Lower leg skin (tissue), 3 donors: ENCODE data around the gene COL4A1.

Experiments
- POLR2A ChIP-seq, 2 donors: fragments of 450-650 bp; IDR thresholded peaks; one replicate each; pipeline ENCODE4 v1.6.1; 2016 to 2017; ENCODE audit warnings: antibody characterized with exemption in 2 of 2, mild to moderate bottlenecking in 1 of 2, moderate library complexity in 1 of 2
- TF ChIP-seq, protein P1 (sequence below), 3 donors: fragments of 450-650 bp; IDR thresholded peaks; one replicate each; pipeline ENCODE4 v1.5.1; 2016; ENCODE audit warnings: antibody characterized with exemption in 3 of 3, mild to moderate bottlenecking in 3 of 3, moderate library complexity in 2 of 3

DNA sequence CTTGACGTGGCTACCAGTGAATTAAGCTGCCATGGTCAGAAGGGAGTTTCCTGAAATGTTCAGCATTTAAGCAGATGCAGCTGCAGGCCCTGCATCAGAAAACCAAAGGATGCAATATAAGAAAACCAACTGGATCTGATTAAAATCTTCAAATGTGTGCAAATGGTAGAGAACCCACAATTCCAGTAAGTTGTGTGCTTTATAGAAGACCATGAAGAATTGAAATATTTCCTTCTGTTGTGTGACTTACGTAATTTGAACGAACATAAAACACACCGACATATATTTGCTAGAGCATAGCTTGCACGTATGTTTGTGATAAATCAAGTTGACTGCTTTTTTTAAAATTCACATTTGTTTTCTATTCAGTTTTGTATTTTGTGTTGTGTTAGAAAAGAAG is 191.4 kb downstream of the COL4A1 start:
- no peak for TF ChIP-seq POLR2A (IDR thresholded peaks at IDR 0.05)
- TF ChIP-seq, protein P1, sequence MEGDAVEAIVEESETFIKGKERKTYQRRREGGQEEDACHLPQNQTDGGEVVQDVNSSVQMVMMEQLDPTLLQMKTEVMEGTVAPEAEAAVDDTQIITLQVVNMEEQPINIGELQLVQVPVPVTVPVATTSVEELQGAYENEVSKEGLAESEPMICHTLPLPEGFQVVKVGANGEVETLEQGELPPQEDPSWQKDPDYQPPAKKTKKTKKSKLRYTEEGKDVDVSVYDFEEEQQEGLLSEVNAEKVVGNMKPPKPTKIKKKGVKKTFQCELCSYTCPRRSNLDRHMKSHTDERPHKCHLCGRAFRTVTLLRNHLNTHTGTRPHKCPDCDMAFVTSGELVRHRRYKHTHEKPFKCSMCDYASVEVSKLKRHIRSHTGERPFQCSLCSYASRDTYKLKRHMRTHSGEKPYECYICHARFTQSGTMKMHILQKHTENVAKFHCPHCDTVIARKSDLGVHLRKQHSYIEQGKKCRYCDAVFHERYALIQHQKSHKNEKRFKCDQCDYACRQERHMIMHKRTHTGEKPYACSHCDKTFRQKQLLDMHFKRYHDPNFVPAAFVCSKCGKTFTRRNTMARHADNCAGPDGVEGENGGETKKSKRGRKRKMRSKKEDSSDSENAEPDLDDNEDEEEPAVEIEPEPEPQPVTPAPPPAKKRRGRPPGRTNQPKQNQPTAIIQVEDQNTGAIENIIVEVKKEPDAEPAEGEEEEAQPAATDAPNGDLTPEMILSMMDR (IDR thresholded peaks at IDR 0.05): no peak
